H9 (cell line): ENCODE data around the gene B3GLCT. TPM values are rescaled to one million over a fixed set of nuclear protein-coding genes. Genes with fewer than 3 reads are reported as not detected.

ENCODE experiments used
- DNase-seq: peaks from one replicate; pipeline ENCODE4 v3.0.0-alpha.2; 2017
- H2AFZ ChIP-seq: one replicate; pipeline ENCODE4 v1.6.1; 2013; ENCODE audit warnings: mild to moderate bottlenecking, low read length, control low read depth, moderate library complexity
- H2AK5ac ChIP-seq: 2 replicates; pipeline ENCODE4 v1.6.1; 2013; ENCODE audit warnings: low read length, control low read depth, mixed read lengths; ENCODE audit not compliant: insufficient read length
- H2BK120ac ChIP-seq: one replicate; pipeline ENCODE4 v1.6.1; 2013; ENCODE audit warnings: low read depth, mild to moderate bottlenecking, low read length, control low read depth, inconsistent platforms; ENCODE audit not compliant: poor library complexity, severe bottlenecking
- H2BK12ac ChIP-seq: 2 replicates; pipeline ENCODE4 v1.6.1; 2013; ENCODE audit warnings: low read length, control low read depth, mixed read lengths, low read depth; ENCODE audit not compliant: insufficient read length
- H2BK15ac ChIP-seq: 2 replicates; pipeline ENCODE4 v1.6.1; 2013; ENCODE audit warnings: low read depth, low read length, control low read depth
- H2BK20ac ChIP-seq: one replicate; pipeline ENCODE4 v1.6.1; 2013; ENCODE audit warnings: low read depth, mild to moderate bottlenecking, low read length, control low read depth, inconsistent platforms; ENCODE audit not compliant: poor library complexity, severe bottlenecking
- H2BK5ac ChIP-seq: 2 replicates; pipeline ENCODE4 v1.6.1; 2013; ENCODE audit warnings: low read length, control low read depth, mixed read lengths; ENCODE audit not compliant: insufficient read length
- H3K14ac ChIP-seq: 2 replicates; pipeline ENCODE4 v1.6.1; 2013; ENCODE audit warnings: low read length, control low read depth; ENCODE audit not compliant: insufficient read depth
- H3K18ac ChIP-seq: 2 replicates; pipeline ENCODE4 v1.6.1; 2013; ENCODE audit warnings: low read depth, mild to moderate bottlenecking, mixed read lengths, low read length, control low read depth; ENCODE audit not compliant: insufficient read length
- H3K23ac ChIP-seq: 2 replicates; pipeline ENCODE4 v1.6.1; 2013; ENCODE audit warnings: low read length, control low read depth, mixed read lengths, low read depth; ENCODE audit not compliant: insufficient read length
- H3K23me2 ChIP-seq: 2 replicates; pipeline ENCODE4 v1.6.1; 2013; ENCODE audit warnings: low read depth, mild to moderate bottlenecking, mixed read lengths, low read length, control low read depth; ENCODE audit not compliant: insufficient read length, poor library complexity, severe bottlenecking
- H3K27ac ChIP-seq: 2 replicates; pipeline ENCODE4 v1.5.1; 2013; ENCODE audit warnings: low read length, control low read depth, mixed read lengths, low read depth; ENCODE audit not compliant: insufficient read length
- H3K27me3 ChIP-seq: 2 replicates; pipeline ENCODE4 v1.6.1; 2013; ENCODE audit warnings: low read length, control low read depth, inconsistent platforms; ENCODE audit not compliant: insufficient read depth
- H3K4ac ChIP-seq: 2 replicates; pipeline ENCODE4 v1.6.1; 2013; ENCODE audit warnings: low read depth, mild to moderate bottlenecking, control low read depth, inconsistent platforms, low read length, moderate library complexity
- H3K4me1 ChIP-seq: 2 replicates; pipeline ENCODE4 v1.6.1; 2013; ENCODE audit warnings: low read length, control low read depth, inconsistent platforms; ENCODE audit not compliant: insufficient read depth
- H3K4me2 ChIP-seq: 2 replicates; pipeline ENCODE4 v1.6.1; 2013; ENCODE audit warnings: low read length, control low read depth, mixed read lengths; ENCODE audit not compliant: insufficient read length, insufficient read depth
- H3K56ac ChIP-seq: 2 replicates; pipeline ENCODE4 v1.6.1; 2013; ENCODE audit warnings: low read depth, mild to moderate bottlenecking, mixed read lengths, low read length, control low read depth; ENCODE audit not compliant: insufficient read length
- H3K79me1 ChIP-seq: 2 replicates; pipeline ENCODE4 v1.6.1; 2013; ENCODE audit warnings: low read depth, mild to moderate bottlenecking, moderate library complexity, low read length, control low read depth, inconsistent platforms; ENCODE audit not compliant: insufficient read depth, poor library complexity, severe bottlenecking
- H3K79me2 ChIP-seq: 2 replicates; pipeline ENCODE4 v1.6.1; 2013; ENCODE audit warnings: low read length, control low read depth, inconsistent platforms; ENCODE audit not compliant: insufficient read depth
- H3K9ac ChIP-seq: 2 replicates; pipeline ENCODE4 v1.6.1; 2013; ENCODE audit warnings: low read length, control low read depth, mixed read lengths; ENCODE audit not compliant: insufficient read length; ENCODE audit errors: extremely low read depth
- H3K9me3 ChIP-seq: one replicate; pipeline ENCODE4 v1.6.1; 2013; ENCODE audit warnings: low read depth, low read length, inconsistent platforms; ENCODE audit not compliant: control insufficient read depth
- H3T11ph ChIP-seq: one replicate; pipeline ENCODE4 v1.6.1; 2013; ENCODE audit warnings: mild to moderate bottlenecking, low read length, control low read depth, inconsistent platforms
- H4K20me1 ChIP-seq: one replicate; pipeline ENCODE4 v1.6.1; 2013; ENCODE audit not compliant: control insufficient read depth, insufficient read length, insufficient read depth
- H4K5ac ChIP-seq: 2 replicates; pipeline ENCODE4 v1.6.1; 2013; ENCODE audit warnings: low read depth, mild to moderate bottlenecking, mixed read lengths, low read length, control low read depth; ENCODE audit not compliant: insufficient read length
- H4K8ac ChIP-seq: replicated peaks from 2 replicates; pipeline ENCODE4 v1.6.1; 2013; ENCODE audit warnings: low read length, control low read depth, mixed read lengths, low read depth; ENCODE audit not compliant: insufficient read length
- H4K91ac ChIP-seq: 2 replicates; pipeline ENCODE4 v1.6.1; 2013; ENCODE audit warnings: low read depth, mild to moderate bottlenecking, moderate library complexity, mixed read lengths, low read length, control low read depth; ENCODE audit not compliant: insufficient read length
- H3K27ac Mint-ChIP-seq, 3 experiments: 2 replicates in 2 of 3; 3 replicates in 1 of 3; pipeline ENCODE4 v1.8.0; 2020 to 2021; ENCODE audit warnings: mixed read lengths in 3 of 3, mild to moderate bottlenecking in 1 of 3, moderate library complexity in 1 of 3
- H3K27me3 Mint-ChIP-seq: 2 replicates; pipeline ENCODE4 v1.8.0; 2021; ENCODE audit warnings: low read depth, mild to moderate bottlenecking, moderate library complexity, mixed read lengths
- H3K36me3 Mint-ChIP-seq, 3 experiments: 2 replicates in 2 of 3; 3 replicates in 1 of 3; pipeline ENCODE4 v1.8.0; 2020 to 2021; ENCODE audit warnings: low read depth in 3 of 3, mixed read lengths in 3 of 3; ENCODE audit not compliant: insufficient read depth in 1 of 3
- H3K4me1 Mint-ChIP-seq, 2 experiments: 2 replicates each; pipeline ENCODE4 v1.8.0; 2020; ENCODE audit warnings: mixed read lengths in 2 of 2
- H3K4me3 Mint-ChIP-seq, 2 experiments: 2 replicates in 1 of 2; 3 replicates in 1 of 2; pipeline ENCODE4 v1.8.0; 2020 to 2021; ENCODE audit warnings: mild to moderate bottlenecking in 2 of 2, mixed read lengths in 2 of 2, moderate library complexity in 1 of 2
- H3K9me3 Mint-ChIP-seq, 2 experiments: 2 replicates in 1 of 2; 3 replicates in 1 of 2; pipeline ENCODE4 v1.8.0; 2020; ENCODE audit warnings: mild to moderate bottlenecking in 2 of 2, mixed read lengths in 2 of 2, moderate library complexity in 1 of 2
- WGBS: extraction: QIAGEN DNeasy Blood & Tissue Kit; methylation state at CpG from one replicate; pipeline ENCODE4 v1.1.7; 2013; ENCODE audit warnings: missing lambda C conversion rate, low lambda C conversion rate, mixed read lengths; ENCODE audit not compliant: insufficient read length; ENCODE audit errors: extremely low coverage; 5-methylcytosine and 5-hydroxymethylcytosine counted together
- total RNA-seq: library from RNA; stranded (reverse); gene quantifications from 2 replicates; pipeline ENCODE4 v1.2.1, GENCODE V29; 2021
- TF ChIP-seq, protein P1 (sequence below): fragments of 200-600 bp; sonication (generic); conservative IDR thresholded peaks from 3 replicates; pipeline ENCODE4 v1.8.0; 2021; ENCODE audit warnings: antibody characterized with exemption, mild to moderate bottlenecking

Gene B3GLCT
- total RNA-seq, 1 experiment from 2014 or later: 5.4 TPM

DNA sequence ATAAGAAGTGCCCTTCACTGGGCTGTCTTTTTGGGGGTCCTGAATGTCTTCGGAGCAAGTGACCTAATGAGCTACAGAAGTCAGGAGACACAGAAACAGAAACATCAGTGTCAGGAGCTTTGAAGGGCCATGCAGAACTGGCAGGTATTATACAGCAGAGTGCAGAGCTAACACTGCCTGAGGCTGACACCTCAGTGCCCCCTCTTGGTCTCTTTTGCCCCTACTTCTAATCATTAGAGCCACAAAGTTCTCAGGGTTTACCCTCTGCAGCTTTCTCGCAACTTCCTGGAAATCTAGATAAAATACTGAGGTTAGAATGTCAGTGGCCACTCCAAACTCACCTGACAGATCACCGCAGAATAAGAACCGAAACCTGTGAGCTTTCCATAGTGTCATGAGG lies 172.7 kb downstream of the B3GLCT start:
- Histone ChIP-seq H2BK120ac (no peak overlapping the region), H4K20me1 (no peaks in the 10 kb centered on the region), H3K4me1 (no peaks in the 10 kb centered on the region), H3K9me3 (no peaks in the 10 kb centered on the region), H3K79me1 (no peaks in the 10 kb centered on the region), H3K4me2 (no peak overlapping the region), H3K27me3 (no peaks in the 10 kb centered on the region), H3K18ac (no peak overlapping the region), H3K27ac (no peak overlapping the region), H3K23ac (no peak overlapping the region), H2BK20ac (no peak overlapping the region), H3K23me2 (no peaks in the 10 kb centered on the region), H3K4ac (no peak overlapping the region), H4K91ac (no peak overlapping the region), H3K14ac (no peak overlapping the region), H4K8ac (no peak overlapping the region), H2BK15ac (no peak overlapping the region), H3K79me2 (no peaks in the 10 kb centered on the region), H3K9ac (no peak overlapping the region), H2BK5ac (no peak overlapping the region), H3T11ph (no peak overlapping the region), H2BK12ac (no peak overlapping the region), H2AFZ (no peak overlapping the region), H3K56ac (no peak overlapping the region), H2AK5ac (no peak overlapping the region), H4K5ac (no peak overlapping the region)
- no peaks in the 10 kb centered on the region for H3K9me3 Mint-ChIP-seq
- no peak overlapping the region for H3K27ac Mint-ChIP-seq
- no CpG with 5 or more reads among the region's 4 CpGs for WGBS
- DNase-seq: no peak
- H3K4me1 Mint-ChIP-seq: no peaks in the 10 kb centered on the region
- no peaks in the 10 kb centered on the region for H3K36me3 Mint-ChIP-seq
- H3K27me3 Mint-ChIP-seq: no peaks in the 10 kb centered on the region; the same call in 1 of the 2 replicates
- TF ChIP-seq, protein P1, sequence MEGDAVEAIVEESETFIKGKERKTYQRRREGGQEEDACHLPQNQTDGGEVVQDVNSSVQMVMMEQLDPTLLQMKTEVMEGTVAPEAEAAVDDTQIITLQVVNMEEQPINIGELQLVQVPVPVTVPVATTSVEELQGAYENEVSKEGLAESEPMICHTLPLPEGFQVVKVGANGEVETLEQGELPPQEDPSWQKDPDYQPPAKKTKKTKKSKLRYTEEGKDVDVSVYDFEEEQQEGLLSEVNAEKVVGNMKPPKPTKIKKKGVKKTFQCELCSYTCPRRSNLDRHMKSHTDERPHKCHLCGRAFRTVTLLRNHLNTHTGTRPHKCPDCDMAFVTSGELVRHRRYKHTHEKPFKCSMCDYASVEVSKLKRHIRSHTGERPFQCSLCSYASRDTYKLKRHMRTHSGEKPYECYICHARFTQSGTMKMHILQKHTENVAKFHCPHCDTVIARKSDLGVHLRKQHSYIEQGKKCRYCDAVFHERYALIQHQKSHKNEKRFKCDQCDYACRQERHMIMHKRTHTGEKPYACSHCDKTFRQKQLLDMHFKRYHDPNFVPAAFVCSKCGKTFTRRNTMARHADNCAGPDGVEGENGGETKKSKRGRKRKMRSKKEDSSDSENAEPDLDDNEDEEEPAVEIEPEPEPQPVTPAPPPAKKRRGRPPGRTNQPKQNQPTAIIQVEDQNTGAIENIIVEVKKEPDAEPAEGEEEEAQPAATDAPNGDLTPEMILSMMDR: peak; percentile 23; the same call in 1 of the 3 replicates
- no peak overlapping the region for H3K4me3 Mint-ChIP-seq
